IMR-90 (cell line): ENCODE results near the gene DTX1. TPM values are rescaled to one million over a fixed set of nuclear protein-coding genes. Genes with fewer than 3 reads are reported as not detected.

Experiments used
- ATAC-seq: fragments of 200-7000 bp; cut with Tn5 transposase; 2 replicates; pipeline ENCODE4 v1.9.1; 2020; ENCODE audit warnings: low read depth, mild to moderate bottlenecking, moderate library complexity
- BruUV-seq: library from RNA; stranded (reverse); fragments of 400-500 nt; replicated peaks from 2 replicates; lab custom pipeline; 2021; lab: Mats Ljungman, UMichigan
- CTCF ChIA-PET: fragments of 300-600 bp; formaldehyde crosslinking; extraction: SDS; loops from one replicate; lab custom pipeline; 2021; ENCODE audit warnings: antibody characterized with exemption; lab: Yijun Ruan, JAX
- POLR2A ChIA-PET: fragments of 300-600 bp; sonication (Branson Sonifier 250); formaldehyde crosslinking; loops from one replicate; lab custom pipeline; 2022; ENCODE audit warnings: antibody characterized with exemption; ENCODE audit not compliant: unreplicated experiment; lab: Charles Lee
- DNase-seq: peaks from one replicate; pipeline ENCODE4 v3.0.0; 2013
- H2AFZ ChIP-seq: replicated peaks from 2 replicates; pipeline ENCODE3; 2013; ENCODE audit warnings: low read length, mild to moderate bottlenecking; ENCODE audit not compliant: poor library complexity
- H2AK5ac ChIP-seq: 2 replicates; pipeline ENCODE4 v1.6.1; 2013; ENCODE audit warnings: low read depth, low read length, inconsistent platforms
- H2AK9ac ChIP-seq: replicated peaks from 2 replicates; pipeline ENCODE3; 2013; ENCODE audit warnings: mild to moderate bottlenecking, low read depth, low read length, moderate library complexity; ENCODE audit not compliant: poor library complexity
- H2BK120ac ChIP-seq: 2 replicates; pipeline ENCODE4 v1.6.1; 2013; ENCODE audit warnings: low read depth, low read length, inconsistent platforms
- H2BK15ac ChIP-seq: 3 replicates; pipeline ENCODE4 v1.6.1; 2013; ENCODE audit warnings: low read depth, low read length, inconsistent platforms
- H2BK20ac ChIP-seq: 2 replicates; pipeline ENCODE4 v1.6.1; 2013; ENCODE audit warnings: low read depth, mild to moderate bottlenecking, inconsistent platforms, low read length, moderate library complexity
- H2BK5ac ChIP-seq: 2 replicates; pipeline ENCODE4 v1.6.1; 2013; ENCODE audit warnings: mild to moderate bottlenecking, low read depth, low read length, inconsistent platforms; ENCODE audit not compliant: poor library complexity, severe bottlenecking
- H3K14ac ChIP-seq: replicated peaks from 2 replicates; pipeline ENCODE4 v1.6.1; 2013; ENCODE audit warnings: low read depth, low read length, inconsistent platforms
- H3K18ac ChIP-seq: 2 replicates; pipeline ENCODE4 v1.6.1; 2013; ENCODE audit warnings: low read depth, low read length, control low read depth
- H3K23ac ChIP-seq: 2 replicates; pipeline ENCODE4 v1.6.1; 2013; ENCODE audit warnings: low read depth, low read length, inconsistent platforms
- H3K27ac ChIP-seq: 2 replicates; pipeline ENCODE4 v1.5.1; 2013; ENCODE audit warnings: mild to moderate bottlenecking, control low read depth, low read length; ENCODE audit not compliant: insufficient read depth
- H3K27me3 ChIP-seq: 2 replicates; pipeline ENCODE4 v1.6.1; 2013; ENCODE audit warnings: low read length; ENCODE audit not compliant: control insufficient read depth, insufficient read depth
- H3K36me3 ChIP-seq: 2 replicates; pipeline ENCODE4 v1.6.1; 2013; ENCODE audit warnings: low read length, mixed read lengths; ENCODE audit not compliant: control insufficient read depth, insufficient read depth
- H3K4ac ChIP-seq: 2 replicates; pipeline ENCODE4 v1.6.1; 2013; ENCODE audit warnings: low read depth, low read length, inconsistent platforms
- H3K4me1 ChIP-seq: 2 replicates; pipeline ENCODE4 v1.6.1; 2013; ENCODE audit warnings: low read length, mixed read lengths; ENCODE audit not compliant: control insufficient read depth, insufficient read depth
- H3K4me2 ChIP-seq: 2 replicates; pipeline ENCODE4 v1.6.1; 2013; ENCODE audit warnings: low read depth, mild to moderate bottlenecking, control low read depth, low read length, moderate library complexity
- H3K4me3 ChIP-seq: 2 replicates; pipeline ENCODE4 v1.5.1; 2013; ENCODE audit warnings: low read depth, mild to moderate bottlenecking, control low read depth, low read length, moderate library complexity; ENCODE audit not compliant: insufficient read depth
- H3K56ac ChIP-seq: 2 replicates; pipeline ENCODE4 v1.6.1; 2013; ENCODE audit warnings: low read length, inconsistent platforms; ENCODE audit not compliant: insufficient read depth; ENCODE audit errors: extremely low read depth
- H3K79me1 ChIP-seq, 2 experiments: 2 replicates each; pipeline ENCODE4 v1.6.1; 2013; ENCODE audit warnings: low read length in 2 of 2, inconsistent platforms in 1 of 2, low read depth in 1 of 2
- H3K9ac ChIP-seq: 2 replicates; pipeline ENCODE4 v1.6.1; 2013; ENCODE audit warnings: low read depth, low read length, control low read depth
- H3K9me1 ChIP-seq: 2 replicates; pipeline ENCODE4 v1.6.1; 2013; ENCODE audit warnings: low read length, inconsistent platforms; ENCODE audit not compliant: insufficient read depth
- H3K9me3 ChIP-seq: 2 replicates; pipeline ENCODE4 v1.6.1; 2013; ENCODE audit warnings: low read length; ENCODE audit not compliant: control insufficient read depth, insufficient read depth
- H4K20me1 ChIP-seq: 2 replicates; pipeline ENCODE4 v1.6.1; 2013; ENCODE audit warnings: low read length, inconsistent platforms; ENCODE audit not compliant: insufficient read depth
- H4K5ac ChIP-seq: 2 replicates; pipeline ENCODE4 v1.6.1; 2013; ENCODE audit warnings: mild to moderate bottlenecking, low read depth, low read length, control low read depth
- H4K8ac ChIP-seq, 2 experiments: 2 replicates each; pipeline ENCODE4 v1.6.1; 2013; ENCODE audit warnings: low read depth in 2 of 2, low read length in 2 of 2, control low read depth in 1 of 2, inconsistent platforms in 1 of 2
- H4K91ac ChIP-seq: 2 replicates; pipeline ENCODE4 v1.6.1; 2013; ENCODE audit warnings: low read depth, low read length, inconsistent platforms; ENCODE audit not compliant: insufficient read depth
- BHLHE40 ChIP-seq: fragments of 150-350 bp; IDR thresholded peaks from 2 replicates; pipeline ENCODE4 v1.6.1; 2016; ENCODE audit warnings: mild to moderate bottlenecking, low read depth, low read length
- CHD1 ChIP-seq: IDR thresholded peaks from 2 replicates; pipeline ENCODE4 v1.6.1; 2012; ENCODE audit warnings: low read depth, low read length, improper control_type of control experiment
- FOS ChIP-seq: fragments of 150-350 bp; IDR thresholded peaks from 2 replicates; pipeline ENCODE4 v1.6.1; 2016; ENCODE audit warnings: low read depth, low read length
- MAFK ChIP-seq: IDR thresholded peaks from 2 replicates; pipeline ENCODE4 v1.6.1; 2012; ENCODE audit warnings: low read depth, low read length, improper control_type of control experiment
- MAZ ChIP-seq: IDR thresholded peaks from 2 replicates; pipeline ENCODE4 v1.6.1; 2012; ENCODE audit warnings: low read depth, mild to moderate bottlenecking, low read length, improper control_type of control experiment, moderate library complexity, borderline replicate concordance
- RCOR1 ChIP-seq: IDR thresholded peaks from 2 replicates; pipeline ENCODE4 v1.6.1; 2012; ENCODE audit warnings: mild to moderate bottlenecking, low read length, improper control_type of control experiment; ENCODE audit not compliant: insufficient replicate concordance
- WGBS, 2 experiments: methylation state at CpG; one replicate each; pipeline versions ENCODE4 v1.1.5 to v1.1.7; 2013; ENCODE audit warnings: missing lambda C conversion rate in 2 of 2; ENCODE audit not compliant: insufficient read length in 1 of 2; ENCODE audit errors: extremely low coverage in 2 of 2; 5-methylcytosine and 5-hydroxymethylcytosine counted together
- dilution Hi-C: fragments of 300-500 bp; cut with HindIII; formaldehyde crosslinking; loops from one replicate; pipeline ENCODE4 v1.14.3; 2018; ENCODE audit warnings: low sequenced_read_pairs; ENCODE audit not compliant: unreplicated experiment
- in situ Hi-C: fragments of 300-500 bp; cut with MboI; formaldehyde crosslinking; loops from 3 replicates; pipeline ENCODE4 v1.14.3; 2019; ENCODE audit warnings: low sequenced_read_pairs, inconsistent platforms, mixed read lengths
- intact Hi-C: fragments of 100-400 bp; cut with micrococcal nuclease; formaldehyde crosslinking; loops from 2 replicates; pipeline ENCODE4 v1.10.0; 2022
- polyA plus RNA-seq, 3 experiments: library from polyadenylated mRNA; depleted of rRNA; stranded (reverse); fragments of >200 nt; gene quantifications; 2 replicates each; pipeline ENCODE4 v1.2.3, GENCODE V29; 2012; ENCODE audit warnings: low replicate concordance in 1 of 3
- total RNA-seq: library from RNA; depleted of rRNA; stranded (reverse); fragments of >200 nt; gene quantifications from 2 replicates; pipeline ENCODE4 v1.2.3, GENCODE V29; 2012
- TF ChIP-seq, protein P1 (sequence below): conservative IDR thresholded peaks from 2 replicates; pipeline ENCODE4 v1.5.1; 2012; ENCODE audit warnings: mild to moderate bottlenecking, low read depth, low read length, improper control_type of control experiment

The DTX1 gene
- total and polyA plus RNA-seq, 2 of the 4 experiments (the other 2 are of a cell fraction), result not detected

DNA sequence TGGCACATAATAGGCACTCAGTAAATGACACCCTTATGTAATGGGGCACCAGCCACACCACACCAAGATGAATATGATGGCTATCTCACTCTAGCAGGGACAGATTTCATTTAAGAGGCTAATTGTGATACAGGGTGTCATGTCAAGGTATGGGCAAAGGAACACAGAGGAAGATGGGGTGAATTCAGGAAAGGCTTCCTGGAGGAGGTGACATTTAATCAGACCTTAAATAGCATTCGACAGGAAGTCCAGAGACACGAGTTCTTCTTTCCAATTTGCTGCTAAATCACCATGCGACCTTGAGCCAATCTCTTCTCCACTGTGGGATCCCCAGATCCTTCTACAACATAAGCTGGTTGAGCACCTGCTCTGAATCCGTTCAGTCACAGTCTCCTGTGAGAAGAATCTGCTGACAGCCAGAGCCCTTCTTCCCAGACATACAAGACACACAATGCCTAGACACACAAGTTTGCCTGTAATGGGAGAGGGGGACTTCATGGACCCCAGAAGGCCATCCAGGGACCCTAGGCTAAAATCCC, 1.5 kb upstream of the DTX1 start:
- Histone ChIP-seq H3K9ac (no peak overlapping the region), H3K4me1 (no peaks in the 10 kb centered on the region), H3K27me3 (peaks cover 32% of the 10 kb centered on the region), H2BK5ac (no peak overlapping the region), H4K20me1 (no peaks in the 10 kb centered on the region), H4K5ac (no peak overlapping the region), H3K23ac (no peak overlapping the region), H4K8ac (no peak overlapping the region), H2AFZ (no peak overlapping the region), H3K79me1 (no peaks in the 10 kb centered on the region), H3K4ac (no peak overlapping the region), H3K9me1 (0 out of 2 replicates have a peak, but pooled peaks cover 2% of the 10 kb centered on the region), H2AK5ac (no peak overlapping the region), H3K9me3 (no peaks in the 10 kb centered on the region), H2BK120ac (no peak overlapping the region), H3K4me2 (no peak overlapping the region), H3K36me3 (no peaks in the 10 kb centered on the region), H2BK15ac (no peak overlapping the region), H3K14ac (no peak overlapping the region), H3K27ac (no peak overlapping the region), H3K56ac (no peak overlapping the region), H2AK9ac (no peak overlapping the region), H2BK20ac (no peak overlapping the region), H3K18ac (no peak overlapping the region), H4K91ac (no peak overlapping the region), H3K4me3 (no peak overlapping the region)
- POLR2A ChIA-PET, result no interaction called here
- intact Hi-C loops, result no loop called here
- in situ Hi-C loops, result no loop called here
- CTCF ChIA-PET, result no interaction called here
- ATAC-seq (no peak), DNase-seq (no peak)
- no TSS peak for BruUV-seq
- no peak for TF ChIP-seq MAFK
- TF ChIP-seq MAZ, result no peak
- TF ChIP-seq, protein P1, sequence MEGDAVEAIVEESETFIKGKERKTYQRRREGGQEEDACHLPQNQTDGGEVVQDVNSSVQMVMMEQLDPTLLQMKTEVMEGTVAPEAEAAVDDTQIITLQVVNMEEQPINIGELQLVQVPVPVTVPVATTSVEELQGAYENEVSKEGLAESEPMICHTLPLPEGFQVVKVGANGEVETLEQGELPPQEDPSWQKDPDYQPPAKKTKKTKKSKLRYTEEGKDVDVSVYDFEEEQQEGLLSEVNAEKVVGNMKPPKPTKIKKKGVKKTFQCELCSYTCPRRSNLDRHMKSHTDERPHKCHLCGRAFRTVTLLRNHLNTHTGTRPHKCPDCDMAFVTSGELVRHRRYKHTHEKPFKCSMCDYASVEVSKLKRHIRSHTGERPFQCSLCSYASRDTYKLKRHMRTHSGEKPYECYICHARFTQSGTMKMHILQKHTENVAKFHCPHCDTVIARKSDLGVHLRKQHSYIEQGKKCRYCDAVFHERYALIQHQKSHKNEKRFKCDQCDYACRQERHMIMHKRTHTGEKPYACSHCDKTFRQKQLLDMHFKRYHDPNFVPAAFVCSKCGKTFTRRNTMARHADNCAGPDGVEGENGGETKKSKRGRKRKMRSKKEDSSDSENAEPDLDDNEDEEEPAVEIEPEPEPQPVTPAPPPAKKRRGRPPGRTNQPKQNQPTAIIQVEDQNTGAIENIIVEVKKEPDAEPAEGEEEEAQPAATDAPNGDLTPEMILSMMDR, result no peak
- no peak for TF ChIP-seq CHD1
- no peak for TF ChIP-seq FOS
- no peak for TF ChIP-seq RCOR1
- TF ChIP-seq BHLHE40, result no peak
- WGBS, 2 experiments, result 30% methylated on average over 2 of the region's 4 CpGs; no CpG with 5 or more reads in 1 of the 2 experiments
- dilution Hi-C loops, result no loop called here
